Endothelial cell of umbilical vein (primary cell): ENCODE measurements around the gene CDCP2. TPM values are rescaled to one million over a fixed set of nuclear protein-coding genes. Genes with fewer than 3 reads are reported as not detected.

ENCODE experiments used
- BruUV-seq: library from RNA; stranded (reverse); fragments of 400-500 nt; replicated peaks from 2 replicates; lab custom pipeline; 2021; lab: Mats Ljungman, UMichigan
- CTCF ChIA-PET: fragments of 300-600, 350-600 bp; sonication (Branson Sonifier 250); formaldehyde crosslinking; loops from one replicate; lab custom pipeline; 2021; ENCODE audit warnings: antibody characterized with exemption, inconsistent platforms; lab: Charles Lee
- POLR2A ChIA-PET: fragments of 300-600, 350-600 bp; sonication (Branson Sonifier 250); formaldehyde crosslinking; loops from one replicate; lab custom pipeline; 2021; ENCODE audit warnings: antibody characterized with exemption, inconsistent platforms; lab: Charles Lee
- DNase-seq: peaks from one replicate; pipeline ENCODE4 v3.0.0-alpha.2; 2011; ENCODE audit warnings: low read depth, low spot score
- FAIRE-seq: peaks from 2 replicates; lab custom pipeline; 2011; peaks lifted over from hg19 to GRCh38; lab: Jason Lieb, UNC
- H2AFZ ChIP-seq: 2 replicates; pipeline ENCODE4 v1.6.0; 2012; ENCODE audit warnings: low read depth, low read length, control low read depth, inconsistent platforms
- H3K27ac ChIP-seq: 2 replicates; pipeline ENCODE4 v1.5.1; 2011; ENCODE audit warnings: low read depth, mild to moderate bottlenecking, control low read depth, low read length, moderate library complexity; ENCODE audit not compliant: insufficient read depth
- H3K27me3 ChIP-seq, 2 experiments: 2 replicates each; pipeline versions ENCODE4 v1.6.0 to v1.6.1; 2011; ENCODE audit warnings: low read length in 2 of 2, mixed read lengths in 1 of 2; ENCODE audit not compliant: control insufficient read depth in 2 of 2, insufficient read depth in 2 of 2
- H3K36me3 ChIP-seq, 2 experiments: 2 replicates in 1 of 2; 3 replicates in 1 of 2; pipeline ENCODE4 v1.5.1; 2011; ENCODE audit warnings: low read length in 2 of 2, mild to moderate bottlenecking in 1 of 2, moderate library complexity in 1 of 2; ENCODE audit not compliant: control insufficient read depth in 2 of 2, insufficient read depth in 2 of 2; ENCODE audit errors: extremely low read depth in 1 of 2
- H3K4me1 ChIP-seq: 3 replicates; pipeline ENCODE4 v1.5.1; 2011; ENCODE audit warnings: mild to moderate bottlenecking, low read length; ENCODE audit not compliant: control insufficient read depth, insufficient read depth; ENCODE audit errors: extremely low read depth
- H3K4me2 ChIP-seq: 2 replicates; pipeline ENCODE4 v1.6.1; 2011; ENCODE audit warnings: low read length, control low read depth, mixed read lengths; ENCODE audit not compliant: insufficient read depth
- H3K4me3 ChIP-seq, 3 experiments: fragments of 200-600 bp in 1 of 3; sonication (generic), shearing (Covaris generic) in 1 of 3; replicated peaks in 1 of 3; 2 replicates each; pipeline ENCODE4 v1.5.1; 2011 to 2016; ENCODE audit warnings: control low read depth in 3 of 3, low read length in 3 of 3, mild to moderate bottlenecking in 2 of 3, inconsistent platforms in 1 of 3, low read depth in 1 of 3, moderate library complexity in 1 of 3; ENCODE audit not compliant: insufficient read depth in 1 of 3
- H3K79me2 ChIP-seq: 2 replicates; pipeline ENCODE4 v1.6.0; 2012; ENCODE audit warnings: low read length, inconsistent platforms; ENCODE audit not compliant: control insufficient read depth, insufficient read depth
- H3K9ac ChIP-seq: replicated peaks from 2 replicates; pipeline ENCODE3; 2011; ENCODE audit warnings: low read length, control low read depth; ENCODE audit not compliant: insufficient read depth; ENCODE audit errors: extremely low read depth
- H3K9me1 ChIP-seq: replicated peaks from 3 replicates; pipeline ENCODE4 v1.6.0; 2011; ENCODE audit warnings: mild to moderate bottlenecking, low read length; ENCODE audit not compliant: control insufficient read depth, insufficient read depth; ENCODE audit errors: extremely low read depth
- H3K9me3 ChIP-seq: replicated peaks from 2 replicates; pipeline ENCODE4 v1.5.1; 2012; ENCODE audit warnings: low read length, inconsistent platforms; ENCODE audit not compliant: control insufficient read depth, insufficient read depth
- H4K20me1 ChIP-seq: replicated peaks from 2 replicates; pipeline ENCODE3; 2011; ENCODE audit warnings: mild to moderate bottlenecking, low read length; ENCODE audit not compliant: control insufficient read depth, insufficient read depth; ENCODE audit errors: extremely low read depth
- FOS ChIP-seq: IDR thresholded peaks from 2 replicates; pipeline ENCODE4 v1.6.1; 2011; ENCODE audit warnings: mild to moderate bottlenecking, low read length, moderate library complexity, borderline replicate concordance; ENCODE audit not compliant: insufficient read depth
- GATA2 ChIP-seq: IDR thresholded peaks from 2 replicates; pipeline ENCODE4 v1.7.0; 2011; ENCODE audit warnings: low read depth, mild to moderate bottlenecking, moderate library complexity, mixed read lengths, low read length; ENCODE audit not compliant: insufficient read length, insufficient read depth
- JUN ChIP-seq: IDR thresholded peaks from 2 replicates; pipeline ENCODE4 v1.6.1; 2011; ENCODE audit warnings: borderline replicate concordance, low read depth; ENCODE audit not compliant: insufficient read length, insufficient read depth
- MYC ChIP-seq: IDR thresholded peaks from one replicate; pipeline ENCODE4 v1.6.1; 2011; ENCODE audit warnings: mild to moderate bottlenecking, low read depth, low read length
- POLR2AphosphoS5 ChIP-seq: IDR thresholded peaks from 2 replicates; pipeline ENCODE4 v1.6.1; 2012; ENCODE audit warnings: low read depth, mild to moderate bottlenecking, control low read depth, low read length, moderate library complexity; ENCODE audit not compliant: insufficient read depth
- dilution Hi-C: fragments of 300-500 bp; cut with MboI; formaldehyde crosslinking; loops from one replicate; pipeline ENCODE4 v1.15.0; 2019; ENCODE audit warnings: low sequenced_read_pairs; ENCODE audit not compliant: extremely low pct_ligation_motif_present
- intact Hi-C: fragments of 100-400 bp; cut with micrococcal nuclease; formaldehyde crosslinking; loops from one replicate; pipeline ENCODE4 v1.10.0; 2022
- polyA plus RNA-seq, 4 experiments: library from polyadenylated mRNA; depleted of rRNA in 3 of 4; stranded (reverse) in 3 of 4; unstranded in 1 of 4; fragments of >200 nt; gene quantifications; 2 replicates each; pipeline versions ENCODE4 v1.2.1 to v1.2.3, GENCODE V29; 2011 to 2012; ENCODE audit warnings: missing spikeins in 1 of 4
- total RNA-seq: library from RNA; stranded (reverse); gene quantifications from 2 replicates; pipeline ENCODE4 v1.2.3, GENCODE V29; 2021
- TF ChIP-seq, protein P1 (sequence below): IDR thresholded peaks from 2 replicates; pipeline ENCODE4 v1.6.1; 2011; ENCODE audit not compliant: insufficient read depth, insufficient read length
- TF ChIP-seq, protein P2 (sequence below), 2 donors: IDR thresholded peaks; 1 replicate in 1 of 2; 2 replicates in 1 of 2; pipeline ENCODE4 v1.5.1; 2011; ENCODE audit warnings: low read length in 2 of 2, mild to moderate bottlenecking in 2 of 2, moderate library complexity in 2 of 2, control low read depth in 1 of 2, inconsistent platforms in 1 of 2, low read depth in 1 of 2; ENCODE audit not compliant: insufficient read depth in 1 of 2; ENCODE audit errors: extremely low read depth in 1 of 2

CDCP2 gene
- total and polyA plus RNA-seq, 2 donors (not counting 3 experiments of a cell fraction or from before 2014, with no cell fraction given): 0.10 TPM; not detected in 1

DNA sequence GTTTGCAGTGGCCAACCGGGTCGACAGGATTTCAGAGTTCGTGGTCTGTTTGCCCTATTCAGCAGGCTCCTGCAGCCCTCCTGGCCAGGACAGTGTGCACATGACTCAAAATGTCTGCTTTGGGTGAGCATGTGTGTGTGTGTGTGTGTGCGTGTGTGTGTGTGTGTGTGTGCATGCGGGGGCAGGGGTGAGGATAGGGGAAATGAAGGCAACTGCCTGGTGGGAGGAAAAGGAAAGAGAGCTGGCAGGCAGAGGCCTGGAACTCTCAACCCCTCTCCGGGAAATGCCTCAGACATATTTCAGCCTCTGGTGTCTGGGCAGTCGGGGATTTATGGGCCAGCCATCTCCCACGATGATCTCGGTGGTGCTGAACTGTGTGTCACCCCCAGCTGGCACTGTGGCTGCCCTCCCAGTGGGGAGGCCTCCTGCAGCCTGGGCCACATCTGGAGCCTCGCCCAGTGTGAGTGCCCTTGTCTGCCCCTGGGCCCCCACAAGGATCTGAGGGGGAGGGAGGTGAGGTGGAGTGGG, 15.2 kb downstream of the CDCP2 start:
- H3K27ac ChIP-seq: no peak overlapping the region
- no peaks in the 10 kb centered on the region for H3K9me1 ChIP-seq
- H3K4me3 ChIP-seq: no peak overlapping the region
- ChIA-PET POLR2A (no interaction called here), CTCF (interaction anchor here (0.6 to 3.0 kb wide), 11 partner anchors 8 to 352 kb away, joined by 3 to 20 read pairs (median 3); partner anchors contain the start of genes CYB5RL, IFT25 and MRPL37)
- no peaks in the 10 kb centered on the region for H3K79me2 ChIP-seq
- no peak overlapping the region for H3K4me2 ChIP-seq
- peak; percentile 86 for DNase-seq
- no peaks in the 10 kb centered on the region for H3K36me3 ChIP-seq
- H4K20me1 ChIP-seq: no peaks in the 10 kb centered on the region
- no peak overlapping the region for H3K9ac ChIP-seq
- no peaks in the 10 kb centered on the region for H3K9me3 ChIP-seq
- no TSS peak for BruUV-seq
- FAIRE-seq: peak; percentile 72
- no peaks in the 10 kb centered on the region for H3K27me3 ChIP-seq
- TF ChIP-seq MYC (no peak), GATA2 (no peak), FOS (peak; percentile 19), POLR2AphosphoS5 (no peak), JUN (no peak)
- TF ChIP-seq, protein P1, sequence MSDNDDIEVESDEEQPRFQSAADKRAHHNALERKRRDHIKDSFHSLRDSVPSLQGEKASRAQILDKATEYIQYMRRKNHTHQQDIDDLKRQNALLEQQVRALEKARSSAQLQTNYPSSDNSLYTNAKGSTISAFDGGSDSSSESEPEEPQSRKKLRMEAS: no peak
- TF ChIP-seq, protein P2, sequence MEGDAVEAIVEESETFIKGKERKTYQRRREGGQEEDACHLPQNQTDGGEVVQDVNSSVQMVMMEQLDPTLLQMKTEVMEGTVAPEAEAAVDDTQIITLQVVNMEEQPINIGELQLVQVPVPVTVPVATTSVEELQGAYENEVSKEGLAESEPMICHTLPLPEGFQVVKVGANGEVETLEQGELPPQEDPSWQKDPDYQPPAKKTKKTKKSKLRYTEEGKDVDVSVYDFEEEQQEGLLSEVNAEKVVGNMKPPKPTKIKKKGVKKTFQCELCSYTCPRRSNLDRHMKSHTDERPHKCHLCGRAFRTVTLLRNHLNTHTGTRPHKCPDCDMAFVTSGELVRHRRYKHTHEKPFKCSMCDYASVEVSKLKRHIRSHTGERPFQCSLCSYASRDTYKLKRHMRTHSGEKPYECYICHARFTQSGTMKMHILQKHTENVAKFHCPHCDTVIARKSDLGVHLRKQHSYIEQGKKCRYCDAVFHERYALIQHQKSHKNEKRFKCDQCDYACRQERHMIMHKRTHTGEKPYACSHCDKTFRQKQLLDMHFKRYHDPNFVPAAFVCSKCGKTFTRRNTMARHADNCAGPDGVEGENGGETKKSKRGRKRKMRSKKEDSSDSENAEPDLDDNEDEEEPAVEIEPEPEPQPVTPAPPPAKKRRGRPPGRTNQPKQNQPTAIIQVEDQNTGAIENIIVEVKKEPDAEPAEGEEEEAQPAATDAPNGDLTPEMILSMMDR (IDR thresholded peaks at IDR 0.05; ENCODE audit: extremely low read depth in 1 of 2, insufficient read depth in 1 of 2, low read depth in 1 of 2, low read length in 2 of 2): no peak
- peak overlapping the region; percentile 92 for H2AFZ ChIP-seq
- intact Hi-C loops (no loop called here), dilution Hi-C loops (no loop called here)
- peaks cover 10% of the 10 kb centered on the region for H3K4me1 ChIP-seq
